ENCODE data around the gene CDK18. TPM values are rescaled to one million over a fixed set of nuclear protein-coding genes. Genes with fewer than 3 reads are reported as not detected.

Gene CDK18
- total and polyA plus RNA-seq, 8 donors: 3.7 to 174 (median 41.3) TPM

DNA sequence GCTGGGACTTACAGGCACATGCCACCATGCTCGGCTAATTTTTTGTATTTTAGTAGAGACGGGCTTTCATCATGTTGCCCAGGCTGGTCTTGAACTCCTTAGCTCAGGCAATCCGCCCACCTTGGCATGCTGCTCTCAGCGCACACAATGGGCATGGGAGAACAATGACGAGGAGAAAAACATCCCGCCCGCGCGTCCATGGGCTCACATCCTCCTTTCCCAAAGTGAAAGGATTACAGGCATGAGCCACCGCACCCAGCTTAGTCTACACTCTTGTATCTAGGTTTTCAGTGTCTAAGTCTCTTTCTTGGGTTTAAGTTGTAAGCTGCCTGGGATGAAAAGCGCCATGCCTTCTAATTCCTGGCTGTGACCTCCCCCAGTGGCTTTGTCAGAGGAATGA lies 37.9 kb downstream of the CDK18 start:
- Histone ChIP-seq H3K27ac (peak overlapping the region in 3 of 5 donors; percentile 76 to 80 (median 77)), H3K27me3 (peaks cover 0 to 33% (median 0%) of the 10 kb centered on the region in 3 donors), H3K9me3 (no peaks in the 10 kb centered on the region), H3K4me3 (no peak overlapping the region), H3K4me1 (peaks cover 10 to 19% (median 17%) of the 10 kb centered on the region in 4 donors), H3K36me3 (no peaks in the 10 kb centered on the region)
- TF ChIP-seq POLR2AphosphoS5 (IDR thresholded peaks at IDR 0.05): no peak
- TF ChIP-seq POLR2A (IDR thresholded peaks at IDR 0.05): no peak
- TF ChIP-seq EP300 (IDR thresholded peaks at IDR 0.05): no peak
- TF ChIP-seq CTCF (IDR thresholded peaks at IDR 0.05): no peak
- WGBS, 5 donors: 67 to 87% (median 80%) methylated on average over 11 of the region's 11 CpGs
- intact Hi-C loops (cut with DNase I; ENCODE audit: low total_unique reads): no loop called here
- peak; percentile 13 to 25 for DNase-seq

DNA sequence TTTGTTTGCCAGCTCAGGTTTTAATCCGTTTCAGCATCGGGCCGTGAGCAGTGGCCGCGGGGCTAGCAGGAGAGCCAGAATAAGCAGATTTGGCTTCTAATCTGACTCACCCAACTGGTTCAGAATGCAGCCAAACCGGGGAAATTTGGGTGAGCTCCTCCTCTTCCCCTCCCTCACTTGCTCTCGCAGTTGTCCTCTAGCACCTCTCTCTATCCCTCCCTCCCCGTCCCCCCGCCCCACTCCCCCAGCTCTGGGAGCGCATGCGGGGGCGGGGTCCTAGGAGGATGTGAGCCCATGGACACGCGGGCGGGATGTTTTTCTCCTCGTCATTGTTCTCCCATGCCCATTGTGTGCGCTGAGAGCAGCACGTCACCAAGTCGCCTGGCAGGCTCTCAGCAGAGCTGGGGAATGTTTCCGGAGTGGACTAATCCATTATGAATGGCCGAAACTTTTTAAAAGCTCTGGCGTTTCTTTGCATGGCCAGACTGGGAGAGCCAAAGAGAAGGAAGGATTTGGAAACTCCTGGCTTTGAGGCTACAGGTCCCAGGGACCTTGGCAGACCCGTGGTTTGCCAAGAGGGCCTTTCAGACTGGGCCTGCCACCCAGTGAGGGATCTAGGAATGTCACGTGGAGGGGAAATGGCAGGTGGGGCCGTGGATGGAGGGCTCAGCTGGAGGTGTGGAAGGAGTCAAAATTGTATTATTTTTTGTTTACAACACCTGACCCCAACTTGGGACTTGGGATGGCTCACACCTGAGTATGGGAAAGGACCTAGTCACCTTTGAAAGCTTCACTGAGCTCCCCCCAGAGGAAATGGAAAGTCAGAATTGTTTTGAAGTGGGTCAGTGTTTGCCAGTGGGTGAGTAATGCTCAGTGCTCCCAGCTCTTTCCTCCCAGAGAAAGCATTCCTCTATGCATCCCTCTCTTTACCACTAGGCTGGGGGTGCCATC lies 39.2 kb downstream of the CDK18 start:
- H3K27me3 ChIP-seq: peaks cover 0 to 44% (median 0%) of the 10 kb centered on the region in 3 donors
- peaks cover 10 to 18% (median 17%) of the 10 kb centered on the region in 4 donors for H3K4me1 ChIP-seq
- H3K27ac ChIP-seq: peak overlapping the region; percentile 58 to 80 (median 76)
- peak overlapping the region; percentile 12 to 37 (median 31) for H3K4me3 ChIP-seq
- TF ChIP-seq POLR2AphosphoS5 (IDR thresholded peaks at IDR 0.05): peak in 2 of 3 donors; percentile 29 to 33
- TF ChIP-seq EP300 (IDR thresholded peaks at IDR 0.05): no peak
- H3K36me3 ChIP-seq: no peaks in the 10 kb centered on the region
- 1 to 3% (median 2%) methylated on average over 19 to 25 of the region's 25 CpGs for WGBS, 5 donors
- intact Hi-C loops (cut with DNase I; ENCODE audit: low total_unique reads): no loop called here
- peak; percentile 82 to 94 for DNase-seq
- no peaks in the 10 kb centered on the region for H3K9me3 ChIP-seq

- no peaks in the 10 kb centered on the region for H3K36me3 ChIP-seq
- no peak overlapping the region for H3K27ac ChIP-seq
- intact Hi-C loops (cut with DNase I; ENCODE audit: low total_unique reads): no loop called here
- DNase-seq: peak; percentile 6 to 24
- no peak overlapping the region for H3K4me3 ChIP-seq
- no peak for TF ChIP-seq EP300 (IDR thresholded peaks at IDR 0.05)
- TF ChIP-seq POLR2AphosphoS5 (IDR thresholded peaks at IDR 0.05): no peak
- no peak for TF ChIP-seq POLR2A (IDR thresholded peaks at IDR 0.05)
- TF ChIP-seq CTCF (IDR thresholded peaks at IDR 0.05): no peak
- WGBS, 5 donors: 72 to 86% (median 82%) methylated on average over 19 of the region's 19 CpGs
- H3K4me1 ChIP-seq: peaks cover 10 to 18% (median 17%) of the 10 kb centered on the region in 4 donors
- no peaks in the 10 kb centered on the region for H3K9me3 ChIP-seq
- peaks cover 0 to 56% (median 0%) of the 10 kb centered on the region in 3 donors for H3K27me3 ChIP-seq
These were observed 40.8 kb downstream of the CDK18 start for GRCh38 chr1:205545001-205545919.

- 89 to 95% (median 93%) methylated on average over 4 to 5 of the region's 5 CpGs for WGBS, 5 donors
- no peak for TF ChIP-seq POLR2AphosphoS5 (IDR thresholded peaks at IDR 0.05)
- TF ChIP-seq POLR2A (IDR thresholded peaks at IDR 0.05): no peak
- TF ChIP-seq EP300 (IDR thresholded peaks at IDR 0.05): no peak
- TF ChIP-seq CTCF (IDR thresholded peaks at IDR 0.05): no peak
- H3K4me1 ChIP-seq: peaks cover 10 to 18% (median 17%) of the 10 kb centered on the region in 4 donors
- H3K27ac ChIP-seq: no peak overlapping the region
- no peaks in the 10 kb centered on the region for H3K9me3 ChIP-seq
- peak in 1 of 2 donors; percentile 16 for DNase-seq
- intact Hi-C loops (cut with DNase I; ENCODE audit: low total_unique reads): no loop called here
- H3K4me3 ChIP-seq: no peak overlapping the region
- no peaks in the 10 kb centered on the region for H3K36me3 ChIP-seq
- H3K27me3 ChIP-seq: peaks cover 0 to 62% (median 0%) of the 10 kb centered on the region in 3 donors
These were observed 41.5 kb downstream of the CDK18 start for GRCh38 chr1:205545991-205546390.

Data from stomach (tissue), 9 donors.